Gastroesophageal sphincter (tissue), 3 donors: ENCODE measurements around the gene FOXO3.

ENCODE experiments used
- POLR2A ChIP-seq, 2 donors: fragments of 450-650 bp; IDR thresholded peaks; one replicate each; pipeline ENCODE4 v1.6.1; 2017; ENCODE audit warnings: antibody characterized with exemption in 2 of 2, mild to moderate bottlenecking in 2 of 2, moderate library complexity in 1 of 2
- POLR2AphosphoS5 ChIP-seq: sonication (generic); formaldehyde crosslinking; IDR thresholded peaks from one replicate; pipeline ENCODE4 v1.6.1; 2017; ENCODE audit warnings: antibody characterized with exemption
- TF ChIP-seq, protein P1 (sequence below), 4 experiments: fragments of 200-600 bp in 2 of 4; fragments of 450-650 bp in 2 of 4; sonication (generic) in 1 of 4; IDR thresholded peaks; one replicate each; pipeline ENCODE4 v1.5.1; 2017 to 2019; ENCODE audit warnings: antibody characterized with exemption in 4 of 4, mild to moderate bottlenecking in 2 of 4, moderate library complexity in 2 of 4

DNA sequence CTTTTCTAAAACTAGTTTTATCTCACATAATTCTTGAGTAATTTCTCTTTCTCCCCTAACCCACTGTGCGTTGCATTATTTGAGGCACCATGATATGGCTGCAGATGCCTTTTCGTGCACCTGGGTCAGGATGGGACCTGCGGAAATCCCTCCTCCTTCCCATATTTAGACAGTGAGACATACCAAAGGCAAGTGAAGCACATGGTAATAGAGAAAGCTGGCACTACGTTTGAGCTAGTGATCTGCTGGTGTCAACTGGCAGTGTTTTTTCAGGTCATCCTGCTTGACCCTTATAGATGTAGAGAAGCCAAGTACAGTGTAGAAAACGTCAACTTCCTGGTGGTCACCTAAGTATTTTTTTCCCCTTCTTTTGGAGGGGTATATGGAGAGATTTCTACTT is 71.7 kb downstream of the FOXO3 start:
- TF ChIP-seq POLR2AphosphoS5 (no peak), POLR2A (IDR thresholded peaks at IDR 0.05) (no peak)
- TF ChIP-seq, protein P1, sequence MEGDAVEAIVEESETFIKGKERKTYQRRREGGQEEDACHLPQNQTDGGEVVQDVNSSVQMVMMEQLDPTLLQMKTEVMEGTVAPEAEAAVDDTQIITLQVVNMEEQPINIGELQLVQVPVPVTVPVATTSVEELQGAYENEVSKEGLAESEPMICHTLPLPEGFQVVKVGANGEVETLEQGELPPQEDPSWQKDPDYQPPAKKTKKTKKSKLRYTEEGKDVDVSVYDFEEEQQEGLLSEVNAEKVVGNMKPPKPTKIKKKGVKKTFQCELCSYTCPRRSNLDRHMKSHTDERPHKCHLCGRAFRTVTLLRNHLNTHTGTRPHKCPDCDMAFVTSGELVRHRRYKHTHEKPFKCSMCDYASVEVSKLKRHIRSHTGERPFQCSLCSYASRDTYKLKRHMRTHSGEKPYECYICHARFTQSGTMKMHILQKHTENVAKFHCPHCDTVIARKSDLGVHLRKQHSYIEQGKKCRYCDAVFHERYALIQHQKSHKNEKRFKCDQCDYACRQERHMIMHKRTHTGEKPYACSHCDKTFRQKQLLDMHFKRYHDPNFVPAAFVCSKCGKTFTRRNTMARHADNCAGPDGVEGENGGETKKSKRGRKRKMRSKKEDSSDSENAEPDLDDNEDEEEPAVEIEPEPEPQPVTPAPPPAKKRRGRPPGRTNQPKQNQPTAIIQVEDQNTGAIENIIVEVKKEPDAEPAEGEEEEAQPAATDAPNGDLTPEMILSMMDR (IDR thresholded peaks at IDR 0.05), result no peak
